Gastrocnemius medialis (tissue), 4 donors: Measurements from ENCODE around the gene MRPL32.

Source experiments
- POLR2A ChIP-seq, 2 donors: fragments of 450-650 bp; IDR thresholded peaks; one replicate each; pipeline ENCODE4 v1.6.1; 2017; ENCODE audit warnings: antibody characterized with exemption in 2 of 2, mild to moderate bottlenecking in 2 of 2, moderate library complexity in 2 of 2
- TF ChIP-seq, protein P1 (sequence below), 5 experiments: fragments of 450-650 bp in 3 of 5; fragments of 200-600 bp in 2 of 5; sonication (generic) in 2 of 5; IDR thresholded peaks in 4 of 5; conservative IDR thresholded peaks in 1 of 5; 1 replicate in 4 of 5; 2 replicates in 1 of 5; pipeline ENCODE4 v1.5.1; 2016 to 2019; ENCODE audit warnings: antibody characterized with exemption in 5 of 5, mild to moderate bottlenecking in 3 of 5, moderate library complexity in 3 of 5

- TF ChIP-seq POLR2A (IDR thresholded peaks at IDR 0.05), result no peak
- TF ChIP-seq, protein P1, sequence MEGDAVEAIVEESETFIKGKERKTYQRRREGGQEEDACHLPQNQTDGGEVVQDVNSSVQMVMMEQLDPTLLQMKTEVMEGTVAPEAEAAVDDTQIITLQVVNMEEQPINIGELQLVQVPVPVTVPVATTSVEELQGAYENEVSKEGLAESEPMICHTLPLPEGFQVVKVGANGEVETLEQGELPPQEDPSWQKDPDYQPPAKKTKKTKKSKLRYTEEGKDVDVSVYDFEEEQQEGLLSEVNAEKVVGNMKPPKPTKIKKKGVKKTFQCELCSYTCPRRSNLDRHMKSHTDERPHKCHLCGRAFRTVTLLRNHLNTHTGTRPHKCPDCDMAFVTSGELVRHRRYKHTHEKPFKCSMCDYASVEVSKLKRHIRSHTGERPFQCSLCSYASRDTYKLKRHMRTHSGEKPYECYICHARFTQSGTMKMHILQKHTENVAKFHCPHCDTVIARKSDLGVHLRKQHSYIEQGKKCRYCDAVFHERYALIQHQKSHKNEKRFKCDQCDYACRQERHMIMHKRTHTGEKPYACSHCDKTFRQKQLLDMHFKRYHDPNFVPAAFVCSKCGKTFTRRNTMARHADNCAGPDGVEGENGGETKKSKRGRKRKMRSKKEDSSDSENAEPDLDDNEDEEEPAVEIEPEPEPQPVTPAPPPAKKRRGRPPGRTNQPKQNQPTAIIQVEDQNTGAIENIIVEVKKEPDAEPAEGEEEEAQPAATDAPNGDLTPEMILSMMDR (IDR thresholded peaks at IDR 0.05 in 4 of 5, conservative IDR thresholded peaks at IDR 0.05 in 1 of 5), result no peak
Measured at GRCh38 chr7:42924223-42924838, 7.8 kb upstream of the MRPL32 start.
